HepG2 (cell line): ENCODE data around the gene DUSP9. TPM values are rescaled to one million over a fixed set of nuclear protein-coding genes. Genes with fewer than 3 reads are reported as not detected.
A peak's percentile ranks its signal among the peaks of the same experiment; 100 is the strongest.

ENCODE experiments used
- CBFB ChIP-seq: sonication (generic); formaldehyde crosslinking; IDR thresholded peaks from 2 replicates; pipeline ENCODE4 v1.4.0; 2020; ENCODE audit warnings: missing genetic modification reagents
- CBX2 ChIP-seq, 2 experiments: fragments of 200-600 bp in 1 of 2; sonication (generic); formaldehyde crosslinking in 1 of 2; IDR thresholded peaks; 2 replicates each; pipeline versions ENCODE4 v1.7.0 to v1.8.1; 2018 to 2022; ENCODE audit warnings: low read depth in 2 of 2, low read length in 1 of 2, mild to moderate bottlenecking in 1 of 2, missing genetic modification reagents in 1 of 2
- FOXA3 ChIP-seq: IDR thresholded peaks from 2 replicates; pipeline ENCODE4 v1.6.1; 2016; ENCODE audit warnings: missing genetic modification reagents, missing compliant biosample characterization
- HCFC1 ChIP-seq: fragments of 150-350 bp; IDR thresholded peaks from 2 replicates; pipeline ENCODE4 v1.6.1; 2014; ENCODE audit warnings: low read depth, low read length
- IRX3 ChIP-seq: sonication (generic); formaldehyde crosslinking; IDR thresholded peaks from 2 replicates; pipeline ENCODE4 v1.8.1; 2023; ENCODE audit warnings: mild to moderate bottlenecking, low read depth, missing genetic modification reagents, borderline replicate concordance
- ISX ChIP-seq: sonication (generic); formaldehyde crosslinking; conservative IDR thresholded peaks from 2 replicates; pipeline ENCODE4 v1.5.0; 2020; ENCODE audit warnings: missing genetic modification reagents
- JUN ChIP-seq: sonication (generic); formaldehyde crosslinking; IDR thresholded peaks from 2 replicates; pipeline ENCODE4 v1.4.0; 2020; ENCODE audit warnings: mild to moderate bottlenecking, missing genetic modification reagents
- NFIC ChIP-seq: IDR thresholded peaks from 2 replicates; pipeline ENCODE4 v1.6.1; 2012; ENCODE audit warnings: mild to moderate bottlenecking, low read length, inconsistent platforms
- NONO ChIP-seq, 2 experiments: fragments of 450-650 bp in 1 of 2; sonication (generic) in 1 of 2; formaldehyde crosslinking in 1 of 2; IDR thresholded peaks in 1 of 2; conservative IDR thresholded peaks in 1 of 2; 2 replicates each; pipeline versions ENCODE4 v1.6.1 to v1.8.0; 2017 to 2022; ENCODE audit warnings: mild to moderate bottlenecking in 1 of 2, missing genetic modification reagents in 1 of 2, moderate library complexity in 1 of 2
- RAD51 ChIP-seq: fragments of 450-650 bp; IDR thresholded peaks from 2 replicates; pipeline ENCODE4 v1.6.1; 2016; ENCODE audit warnings: borderline replicate concordance
- RARA ChIP-seq: IDR thresholded peaks from 2 replicates; pipeline ENCODE4 v1.6.1; 2016; ENCODE audit warnings: missing genetic modification reagents, missing compliant biosample characterization
- RBFOX2 ChIP-seq: fragments of 200-400 bp; formaldehyde crosslinking; IDR thresholded peaks from 2 replicates; pipeline ENCODE4 v1.6.1; 2017; ENCODE audit warnings: low read depth, mild to moderate bottlenecking, low read length
- RFX3 ChIP-seq: IDR thresholded peaks from 2 replicates; pipeline ENCODE4 v1.6.1; 2016; ENCODE audit warnings: missing biosample characterization, missing genetic modification reagents
- SNAPC2 ChIP-seq: sonication (generic); formaldehyde crosslinking; IDR thresholded peaks from 2 replicates; pipeline ENCODE4 v1.8.1; 2022; ENCODE audit warnings: mild to moderate bottlenecking, missing genetic modification reagents
- SP2 ChIP-seq: sonication (generic); formaldehyde crosslinking; IDR thresholded peaks from 2 replicates; pipeline ENCODE4 v1.5.1; 2020; ENCODE audit warnings: mild to moderate bottlenecking, missing genetic modification reagents
- TCF12 ChIP-seq, 2 experiments: fragments of 450-650 bp in 1 of 2; sonication (generic) in 1 of 2; formaldehyde crosslinking in 1 of 2; IDR thresholded peaks; 2 replicates each; pipeline versions ENCODE4 v1.6.1 to v1.8.0; 2017 to 2022; ENCODE audit warnings: antibody characterized with exemption in 1 of 2, mild to moderate bottlenecking in 1 of 2, missing genetic modification reagents in 1 of 2, moderate library complexity in 1 of 2
- ZC3H4 ChIP-seq: sonication (generic); formaldehyde crosslinking; IDR thresholded peaks from 2 replicates; pipeline ENCODE4 v1.4.0; 2020; ENCODE audit warnings: missing genetic modification reagents, borderline replicate concordance
- ZNF256 ChIP-seq: sonication (generic); formaldehyde crosslinking; conservative IDR thresholded peaks from 2 replicates; pipeline ENCODE4 v1.4.0; 2020; ENCODE audit warnings: missing genetic modification reagents
- ZNF329 ChIP-seq: sonication (generic); formaldehyde crosslinking; IDR thresholded peaks from 2 replicates; pipeline ENCODE4 v1.9.0; 2021; ENCODE audit warnings: low read depth, mild to moderate bottlenecking, missing genetic modification reagents
- ZNF496 ChIP-seq: sonication (generic); formaldehyde crosslinking; IDR thresholded peaks from 2 replicates; pipeline ENCODE4 v1.8.1; 2023; ENCODE audit warnings: mild to moderate bottlenecking, moderate library complexity, missing genetic modification reagents; ENCODE audit not compliant: insufficient replicate concordance
- ZNF556 ChIP-seq: sonication (generic); formaldehyde crosslinking; IDR thresholded peaks from 2 replicates; pipeline ENCODE4 v1.4.0; 2020; ENCODE audit warnings: mild to moderate bottlenecking, missing genetic modification reagents, borderline replicate concordance
- ZNF678 ChIP-seq: sonication (generic); formaldehyde crosslinking; IDR thresholded peaks from 2 replicates; pipeline ENCODE4 v1.4.0; 2020; ENCODE audit warnings: mild to moderate bottlenecking, missing genetic modification reagents
- ZNF720 ChIP-seq: sonication (generic); formaldehyde crosslinking; IDR thresholded peaks from 2 replicates; pipeline ENCODE4 v1.4.0; 2020; ENCODE audit warnings: missing genetic modification reagents
- ZNF816 ChIP-seq: sonication (generic); formaldehyde crosslinking; IDR thresholded peaks from 2 replicates; pipeline ENCODE4 v1.8.0; 2022; ENCODE audit warnings: missing genetic modification reagents, mild to moderate bottlenecking, borderline replicate concordance
- ZNF891 ChIP-seq: sonication (generic); formaldehyde crosslinking; IDR thresholded peaks from 2 replicates; pipeline ENCODE4 v1.5.0; 2020; ENCODE audit warnings: mild to moderate bottlenecking, missing genetic modification reagents
- polyA plus RNA-seq, 8 experiments: library from polyadenylated mRNA; depleted of rRNA in 3 of 8; stranded (reverse) in 7 of 8; unstranded in 1 of 8; fragments of >200 nt; fragmentation: Illumina TruSeq in 4 of 8; extraction: Trizol in 4 of 8; gene quantifications; 2 replicates each; pipeline versions ENCODE4 v1.2.1 to v1.2.3, GENCODE V29; 2011 to 2016; ENCODE audit warnings: low read depth in 4 of 8, missing spikeins in 1 of 8, mixed read lengths in 1 of 8; ENCODE audit not compliant: insufficient read depth in 1 of 8
- total RNA-seq, 5 experiments: library from RNA; depleted of rRNA; stranded (reverse); fragments of >200 nt; fragmentation: Illumina TruSeq; extraction: Trizol; gene quantifications; 2 replicates each; pipeline ENCODE4 v1.2.3, GENCODE V29; 2016; ENCODE audit warnings: low read depth in 1 of 5
- TF ChIP-seq, protein P1 (sequence below): sonication (generic); formaldehyde crosslinking; IDR thresholded peaks from 2 replicates; pipeline ENCODE4 v1.8.0; 2023; ENCODE audit warnings: mild to moderate bottlenecking, missing genetic modification reagents
- TF ChIP-seq, protein P2 (sequence below): sonication (generic); formaldehyde crosslinking; conservative IDR thresholded peaks from 2 replicates; pipeline ENCODE4 v1.4.0; 2020; ENCODE audit warnings: missing genetic modification reagents
- TF ChIP-seq, protein P3 (sequence below): sonication (generic); formaldehyde crosslinking; IDR thresholded peaks from 2 replicates; pipeline ENCODE4 v1.5.0; 2020; ENCODE audit warnings: missing genetic modification reagents, mild to moderate bottlenecking, borderline replicate concordance

Gene DUSP9
- total and polyA plus RNA-seq, 2 of the 13 experiments (the other 11 are each of a cell fraction or from before 2014, with no cell fraction given): 235 to 435 TPM

DNA sequence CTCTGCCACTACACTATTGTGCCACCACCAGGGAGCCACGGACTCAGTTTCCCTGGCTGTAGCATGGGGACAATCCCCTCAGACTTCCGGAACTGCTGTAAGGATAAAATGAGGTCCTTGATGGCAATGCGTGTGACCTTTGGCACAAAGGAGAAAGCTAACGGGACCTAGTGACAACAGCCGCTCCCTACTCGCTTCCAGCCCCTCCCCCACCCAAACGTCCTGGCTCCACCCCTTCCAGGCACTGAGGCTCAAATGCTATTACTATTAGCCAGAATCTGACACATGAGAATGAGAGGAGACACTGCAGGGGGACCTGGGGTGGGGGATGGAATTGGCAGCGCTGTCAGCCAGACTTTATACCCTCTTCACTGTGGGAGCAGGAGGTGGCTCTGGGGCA is 5.4 kb upstream of the DUSP9 start (continued):
- TF ChIP-seq ZNF329 (CRISPR knock-in tag) (no peak), CBX2 (IDR thresholded peaks at IDR 0.05; ENCODE audit: low read depth, low read length) (no peak), CBX2 (CRISPR knock-in tag; IDR thresholded peaks at IDR 0.05; ENCODE audit: low read depth) (no peak), ZNF496 (CRISPR knock-in tag) (no peak), ZNF256 (no peak), SNAPC2 (no peak), IRX3 (CRISPR knock-in tag) (no peak), HCFC1 (no peak), FOXA3 (CRISPR knock-in tag) (0 out of 2 replicates have a peak, but pooled peaks have one; percentile 25), RAD51 (no peak), ZNF720 (CRISPR knock-in tag) (no peak), ZNF891 (CRISPR knock-in tag) (no peak), RARA (0 out of 2 replicates have a peak, but pooled peaks have one; percentile 23), JUN (CRISPR knock-in tag) (no peak), ISX (CRISPR knock-in tag) (no peak), ZNF678 (CRISPR knock-in tag) (no peak), NFIC (no peak), ZC3H4 (CRISPR knock-in tag) (no peak), ZNF556 (CRISPR knock-in tag) (no peak), ZNF816 (CRISPR knock-in tag) (no peak), TCF12 (IDR thresholded peaks at IDR 0.05) (no peak), TCF12 (CRISPR knock-in tag; IDR thresholded peaks at IDR 0.05) (no peak), NONO (IDR thresholded peaks at IDR 0.05) (no peak), NONO (CRISPR knock-in tag; conservative IDR thresholded peaks at IDR 0.05) (no peak), RBFOX2 (no peak), SP2 (no peak), CBFB (CRISPR knock-in tag) (no peak), RFX3 (CRISPR knock-in tag) (no peak)
- TF ChIP-seq, protein P1, sequence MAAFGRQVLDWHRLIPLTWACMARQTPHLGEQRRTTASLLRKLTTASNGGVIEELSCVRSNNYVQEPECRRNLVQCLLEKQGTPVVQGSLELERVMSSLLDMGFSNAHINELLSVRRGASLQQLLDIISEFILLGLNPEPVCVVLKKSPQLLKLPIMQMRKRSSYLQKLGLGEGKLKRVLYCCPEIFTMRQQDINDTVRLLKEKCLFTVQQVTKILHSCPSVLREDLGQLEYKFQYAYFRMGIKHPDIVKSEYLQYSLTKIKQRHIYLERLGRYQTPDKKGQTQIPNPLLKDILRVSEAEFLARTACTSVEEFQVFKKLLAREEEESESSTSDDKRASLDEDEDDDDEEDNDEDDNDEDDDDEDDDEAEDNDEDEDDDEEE (CRISPR knock-in tag): no peak
- TF ChIP-seq, protein P2, sequence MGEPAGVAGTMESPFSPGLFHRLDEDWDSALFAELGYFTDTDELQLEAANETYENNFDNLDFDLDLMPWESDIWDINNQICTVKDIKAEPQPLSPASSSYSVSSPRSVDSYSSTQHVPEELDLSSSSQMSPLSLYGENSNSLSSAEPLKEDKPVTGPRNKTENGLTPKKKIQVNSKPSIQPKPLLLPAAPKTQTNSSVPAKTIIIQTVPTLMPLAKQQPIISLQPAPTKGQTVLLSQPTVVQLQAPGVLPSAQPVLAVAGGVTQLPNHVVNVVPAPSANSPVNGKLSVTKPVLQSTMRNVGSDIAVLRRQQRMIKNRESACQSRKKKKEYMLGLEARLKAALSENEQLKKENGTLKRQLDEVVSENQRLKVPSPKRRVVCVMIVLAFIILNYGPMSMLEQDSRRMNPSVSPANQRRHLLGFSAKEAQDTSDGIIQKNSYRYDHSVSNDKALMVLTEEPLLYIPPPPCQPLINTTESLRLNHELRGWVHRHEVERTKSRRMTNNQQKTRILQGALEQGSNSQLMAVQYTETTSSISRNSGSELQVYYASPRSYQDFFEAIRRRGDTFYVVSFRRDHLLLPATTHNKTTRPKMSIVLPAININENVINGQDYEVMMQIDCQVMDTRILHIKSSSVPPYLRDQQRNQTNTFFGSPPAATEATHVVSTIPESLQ (CRISPR knock-in tag): no peak
- TF ChIP-seq, protein P3, sequence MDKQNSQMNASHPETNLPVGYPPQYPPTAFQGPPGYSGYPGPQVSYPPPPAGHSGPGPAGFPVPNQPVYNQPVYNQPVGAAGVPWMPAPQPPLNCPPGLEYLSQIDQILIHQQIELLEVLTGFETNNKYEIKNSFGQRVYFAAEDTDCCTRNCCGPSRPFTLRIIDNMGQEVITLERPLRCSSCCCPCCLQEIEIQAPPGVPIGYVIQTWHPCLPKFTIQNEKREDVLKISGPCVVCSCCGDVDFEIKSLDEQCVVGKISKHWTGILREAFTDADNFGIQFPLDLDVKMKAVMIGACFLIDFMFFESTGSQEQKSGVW (CRISPR knock-in tag): no peak
